Omental fat pad (tissue), 4 donors: ENCODE measurements around the gene ATP1A1. TPM values are rescaled to one million over a fixed set of nuclear protein-coding genes. Genes with fewer than 3 reads are reported as not detected.

Experiments used
- ATAC-seq: fragments of 150-250 bp; one replicate; pipeline ENCODE4 v1.9.1; 2016; ENCODE audit warnings: mild to moderate bottlenecking, moderate library complexity; ENCODE audit not compliant: low FRiP score
- DNase-seq: peaks from one replicate; pipeline ENCODE4 v3.0.0-alpha.2; 2019; ENCODE audit warnings: low spot score
- total RNA-seq, 4 donors: library from RNA; depleted of rRNA; stranded (reverse); fragments of >200 nt; gene quantifications; one replicate each; pipeline ENCODE4 v1.1.0, GENCODE V29; 2016
- TF ChIP-seq, protein P1 (sequence below), 3 donors: fragments of 450-650 bp; IDR thresholded peaks; one replicate each; pipeline ENCODE4 v1.5.1; 2016 to 2017; ENCODE audit warnings: antibody characterized with exemption in 3 of 3, mild to moderate bottlenecking in 3 of 3, moderate library complexity in 2 of 3

Gene ATP1A1
- total RNA-seq, 4 donors from 2014 or later, result 188 to 490 (median 254) TPM

DNA sequence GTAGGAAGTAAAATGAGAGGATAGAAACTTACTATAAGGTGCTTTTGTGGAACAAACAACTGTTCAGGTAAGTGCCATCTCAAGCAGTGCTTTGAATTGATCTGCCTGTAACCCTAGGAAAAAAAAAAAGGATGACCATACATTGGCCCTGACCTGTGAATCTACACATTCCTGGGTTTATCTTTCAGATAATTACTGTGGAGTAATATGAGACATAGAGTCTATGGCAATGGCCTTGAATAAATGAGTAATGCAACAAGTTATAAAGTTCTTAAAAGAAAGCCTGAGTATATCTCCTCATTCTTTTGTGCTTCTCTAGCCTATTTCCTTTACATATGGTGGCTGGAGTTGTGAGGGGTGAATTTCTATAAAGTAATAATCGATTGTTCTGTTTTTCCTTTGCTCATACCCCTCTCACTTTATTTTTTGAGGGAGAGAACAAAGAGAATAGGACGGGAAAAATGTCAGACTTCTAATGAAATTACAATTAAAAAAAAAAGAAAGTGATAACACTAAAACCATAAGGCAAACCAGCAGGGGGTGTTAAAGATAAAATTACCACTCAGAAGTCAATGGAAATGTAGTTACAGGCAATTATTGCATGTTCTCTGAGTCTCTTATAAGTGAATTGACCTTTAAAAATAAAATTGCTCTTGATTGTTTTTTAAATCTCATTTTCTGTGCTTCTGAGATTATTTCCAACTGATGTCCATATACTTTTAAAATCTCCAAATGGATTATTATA, 12.4 kb upstream of the ATP1A1 start:
- ATAC-seq (no peak), DNase-seq (no peak)
- TF ChIP-seq, protein P1, sequence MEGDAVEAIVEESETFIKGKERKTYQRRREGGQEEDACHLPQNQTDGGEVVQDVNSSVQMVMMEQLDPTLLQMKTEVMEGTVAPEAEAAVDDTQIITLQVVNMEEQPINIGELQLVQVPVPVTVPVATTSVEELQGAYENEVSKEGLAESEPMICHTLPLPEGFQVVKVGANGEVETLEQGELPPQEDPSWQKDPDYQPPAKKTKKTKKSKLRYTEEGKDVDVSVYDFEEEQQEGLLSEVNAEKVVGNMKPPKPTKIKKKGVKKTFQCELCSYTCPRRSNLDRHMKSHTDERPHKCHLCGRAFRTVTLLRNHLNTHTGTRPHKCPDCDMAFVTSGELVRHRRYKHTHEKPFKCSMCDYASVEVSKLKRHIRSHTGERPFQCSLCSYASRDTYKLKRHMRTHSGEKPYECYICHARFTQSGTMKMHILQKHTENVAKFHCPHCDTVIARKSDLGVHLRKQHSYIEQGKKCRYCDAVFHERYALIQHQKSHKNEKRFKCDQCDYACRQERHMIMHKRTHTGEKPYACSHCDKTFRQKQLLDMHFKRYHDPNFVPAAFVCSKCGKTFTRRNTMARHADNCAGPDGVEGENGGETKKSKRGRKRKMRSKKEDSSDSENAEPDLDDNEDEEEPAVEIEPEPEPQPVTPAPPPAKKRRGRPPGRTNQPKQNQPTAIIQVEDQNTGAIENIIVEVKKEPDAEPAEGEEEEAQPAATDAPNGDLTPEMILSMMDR (IDR thresholded peaks at IDR 0.05), result no peak

DNA sequence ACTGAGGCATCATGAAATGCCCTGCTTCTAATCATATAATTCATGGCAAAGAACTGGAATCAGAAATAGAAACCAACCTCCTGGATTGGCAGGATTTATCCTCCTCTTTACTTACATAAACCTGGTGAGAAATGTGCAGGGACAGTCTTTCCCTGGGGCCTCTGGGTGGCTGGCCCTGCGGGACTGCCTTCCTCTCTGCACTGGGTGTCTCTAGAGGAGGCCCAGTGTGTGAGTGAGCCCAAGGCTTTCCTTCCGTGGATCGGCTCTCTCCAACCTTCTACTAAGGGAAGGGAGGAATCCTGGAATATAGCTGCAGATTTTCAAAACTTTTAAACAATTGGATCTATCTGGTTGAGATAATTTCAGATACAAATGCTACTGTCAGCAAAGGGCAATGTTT, 11.4 kb upstream of the ATP1A1 start:
- no peak for ATAC-seq
- TF ChIP-seq, protein P1 (IDR thresholded peaks at IDR 0.05), result no peak

DNA sequence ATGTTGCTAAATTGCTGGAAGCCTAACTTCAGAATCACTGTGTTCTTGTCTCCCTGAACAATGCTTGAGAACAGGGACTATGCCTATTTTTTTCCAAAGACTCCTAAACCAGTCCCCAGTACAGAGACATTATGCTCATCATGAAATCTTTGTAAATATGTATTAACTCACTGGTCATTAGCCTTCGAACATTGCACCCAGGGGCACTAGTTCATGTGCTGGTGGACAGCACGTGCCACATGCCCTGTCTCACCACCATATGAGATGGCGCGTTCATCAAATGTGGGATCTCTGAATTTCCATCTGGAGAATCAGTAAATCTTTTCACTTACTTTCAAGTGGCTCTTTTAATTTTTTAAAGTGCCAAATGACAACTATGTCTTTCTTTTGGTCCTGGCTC, 11.0 kb upstream of the ATP1A1 start:
- DNase-seq, result no peak
- TF ChIP-seq, protein P1 (IDR thresholded peaks at IDR 0.05), result no peak
- ATAC-seq, result no peak

More for the DNA sequence above, 11.4 kb upstream of the ATP1A1 start:
- no peak for DNase-seq

DNA sequence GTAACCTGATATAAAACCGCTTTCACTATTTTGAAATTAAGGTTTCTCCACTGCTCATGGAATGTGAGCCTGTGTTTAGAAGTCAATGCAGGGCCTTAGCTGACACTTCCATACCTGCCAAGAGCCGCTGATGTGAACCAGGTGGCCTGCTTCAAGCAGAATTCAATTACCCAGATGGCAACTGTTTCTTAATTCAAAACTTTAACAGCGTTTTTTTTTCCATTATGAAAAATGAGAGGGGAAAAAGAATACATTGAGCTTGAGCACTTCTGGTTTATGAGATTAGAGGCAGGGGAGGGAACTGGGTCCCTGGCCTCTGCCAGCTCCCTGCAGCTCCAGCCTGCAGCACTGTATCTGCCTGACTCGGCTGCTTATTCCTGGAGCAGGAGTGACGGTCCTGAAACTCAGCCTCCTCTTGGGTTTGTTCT, 7.7 kb upstream of the ATP1A1 start:
- TF ChIP-seq, protein P1 (IDR thresholded peaks at IDR 0.05), result no peak
- ATAC-seq, result no peak
- no peak for DNase-seq

DNA sequence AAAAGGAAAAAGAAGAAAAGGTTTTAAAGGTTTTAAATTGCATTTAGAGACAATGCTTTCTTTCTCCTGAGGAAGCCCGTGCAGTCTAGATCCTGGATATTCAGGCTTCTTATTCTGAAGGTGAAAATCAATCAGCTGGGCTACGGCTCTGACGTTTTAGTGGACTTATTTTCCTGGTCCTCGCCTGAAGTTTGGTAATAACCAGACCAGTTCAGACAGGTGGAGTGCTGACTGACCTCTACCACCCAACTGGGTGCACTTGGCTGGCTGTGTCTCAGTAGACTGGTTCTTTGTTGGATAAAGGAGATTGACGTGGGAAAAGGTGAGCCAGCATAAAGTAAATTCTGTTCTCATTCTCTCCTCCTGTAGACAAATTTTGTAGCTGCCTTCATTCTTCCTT, 7.2 kb upstream of the ATP1A1 start:
- no peak for ATAC-seq
- TF ChIP-seq, protein P1 (IDR thresholded peaks at IDR 0.05), result no peak
- DNase-seq, result no peak

DNA sequence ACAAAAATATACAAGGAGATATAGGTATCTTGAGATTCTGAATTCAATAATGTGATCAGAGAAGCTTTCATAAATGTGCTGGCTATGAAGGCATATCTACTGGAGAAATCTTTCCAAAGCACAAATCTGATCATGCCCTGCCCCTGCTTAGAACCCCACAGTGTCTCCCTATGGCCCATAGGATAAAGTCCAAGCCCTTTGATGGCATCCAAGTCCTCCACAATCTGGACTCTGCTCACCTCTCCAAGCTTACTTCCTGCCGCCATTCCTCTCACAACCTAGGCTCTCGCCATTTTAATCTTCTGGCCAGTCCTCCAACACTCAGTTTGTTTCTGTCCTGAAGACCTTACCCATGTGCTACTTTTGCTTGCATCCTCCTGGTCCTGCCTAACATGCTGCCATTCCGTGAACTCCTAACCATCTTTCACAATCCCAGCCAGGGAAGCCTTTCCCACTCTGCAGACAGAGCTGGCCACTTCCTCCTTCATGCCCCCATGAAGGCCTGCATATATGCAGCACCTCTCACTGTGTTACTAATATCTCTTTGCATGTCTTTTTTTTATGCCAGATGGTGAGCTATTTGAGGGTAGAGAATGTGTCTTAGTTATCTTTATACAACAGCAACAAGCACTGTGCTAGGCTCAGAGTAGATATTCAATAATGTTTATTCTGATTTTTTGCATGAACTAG, 5.6 kb upstream of the ATP1A1 start:
- ATAC-seq (no peak), DNase-seq (no peak)
- TF ChIP-seq, protein P1 (IDR thresholded peaks at IDR 0.05), result no peak

DNA sequence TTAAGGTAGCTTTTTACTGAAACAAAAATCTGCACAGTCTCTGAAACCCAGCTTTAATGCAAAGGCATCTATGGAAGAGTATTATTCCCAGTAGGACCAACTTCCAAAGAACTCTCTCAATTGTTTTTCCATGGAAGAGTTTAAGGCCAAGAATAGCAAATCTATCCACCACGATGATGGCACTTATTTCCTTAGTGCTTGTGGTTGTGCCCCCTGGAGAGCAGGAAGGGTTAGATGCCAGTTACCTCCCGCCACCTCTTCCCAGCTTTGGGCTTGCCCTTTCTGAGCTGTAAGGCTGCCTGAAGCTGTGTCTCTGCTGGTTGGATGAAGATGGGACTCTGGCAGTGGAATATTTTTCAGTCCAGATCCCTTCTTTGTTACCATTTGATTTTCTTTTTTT, 4.8 kb upstream of the ATP1A1 start:
- DNase-seq, result no peak
- no peak for ATAC-seq
- TF ChIP-seq, protein P1 (IDR thresholded peaks at IDR 0.05), result no peak
